Muscle layer of duodenum (tissue), 2 donors: ENCODE data around the gene SLC1A7.

ENCODE experiments used
- H3K27ac ChIP-seq: one replicate; pipeline ENCODE4 v1.7.0; 2013; ENCODE audit warnings: mild to moderate bottlenecking, low read length
- H3K27me3 ChIP-seq: one replicate; pipeline ENCODE4 v1.7.0; 2013; ENCODE audit warnings: low read depth, mild to moderate bottlenecking, control low read depth, low read length
- H3K36me3 ChIP-seq, 2 donors: one replicate each; pipeline ENCODE4 v1.7.0; 2013; ENCODE audit warnings: low read length in 2 of 2, control low read depth in 1 of 2, mild to moderate bottlenecking in 1 of 2; ENCODE audit not compliant: insufficient read depth in 2 of 2, control insufficient read depth in 1 of 2
- H3K4me1 ChIP-seq, 2 donors: one replicate each; pipeline ENCODE4 v1.7.0; 2013; ENCODE audit warnings: low read length in 2 of 2, mild to moderate bottlenecking in 2 of 2, control low read depth in 1 of 2, moderate library complexity in 1 of 2; ENCODE audit not compliant: insufficient read depth in 2 of 2, control insufficient read depth in 1 of 2
- H3K4me3 ChIP-seq, 2 donors: one replicate each; pipeline ENCODE4 v1.7.0; 2013; ENCODE audit warnings: low read length in 2 of 2, low read depth in 1 of 2, mild to moderate bottlenecking in 1 of 2
- H3K9me3 ChIP-seq, 2 donors: one replicate each; pipeline ENCODE4 v1.7.0; 2013; ENCODE audit warnings: low read length in 2 of 2, control low read depth in 1 of 2, mild to moderate bottlenecking in 1 of 2; ENCODE audit not compliant: control insufficient read depth in 1 of 2
- donor health status: healthy.

The SLC1A7 gene

GRCh38 chr1:53087332-53088285, 54.8 kb downstream of the SLC1A7 start:
- Histone ChIP-seq H3K27me3 (no peaks in the 10 kb centered on the region), H3K4me3 (no peak overlapping the region), H3K9me3 (no peaks in the 10 kb centered on the region), H3K27ac (no peak overlapping the region), H3K4me1 (no peaks in the 10 kb centered on the region), H3K36me3 (peaks cover 0 to 22% of the 10 kb centered on the region in 2 donors)

GRCh38 chr1:53086491-53087070, 55.9 kb downstream of the SLC1A7 start:
- Histone ChIP-seq H3K27me3 (no peaks in the 10 kb centered on the region), H3K4me1 (no peaks in the 10 kb centered on the region), H3K27ac (no peak overlapping the region), H3K36me3 (peaks cover 0 to 32% of the 10 kb centered on the region in 2 donors), H3K9me3 (no peaks in the 10 kb centered on the region), H3K4me3 (no peak overlapping the region)

GRCh38 chr1:53085405-53085804, 57.0 kb downstream of the SLC1A7 start:
- Histone ChIP-seq H3K36me3 (peaks cover 0 to 44% of the 10 kb centered on the region in 2 donors), H3K4me3 (no peak overlapping the region), H3K27me3 (no peaks in the 10 kb centered on the region), H3K27ac (no peak overlapping the region), H3K4me1 (no peaks in the 10 kb centered on the region), H3K9me3 (no peaks in the 10 kb centered on the region)

- Histone ChIP-seq H3K27ac (no peak overlapping the region), H3K4me1 (no peaks in the 10 kb centered on the region), H3K36me3 (peaks cover 0 to 48% of the 10 kb centered on the region in 2 donors), H3K27me3 (no peaks in the 10 kb centered on the region), H3K9me3 (no peaks in the 10 kb centered on the region), H3K4me3 (no peak overlapping the region)
Observed at GRCh38 chr1:53084589-53084971, 57.9 kb downstream of the SLC1A7 start.

- Histone ChIP-seq H3K4me3 (no peak overlapping the region), H3K27me3 (no peaks in the 10 kb centered on the region), H3K27ac (no peak overlapping the region), H3K36me3 (peaks cover 0 to 50% of the 10 kb centered on the region in 2 donors), H3K4me1 (no peaks in the 10 kb centered on the region), H3K9me3 (no peaks in the 10 kb centered on the region)
Observed at GRCh38 chr1:53083636-53084588, 58.5 kb downstream of the SLC1A7 start.

- Histone ChIP-seq H3K27ac (no peak overlapping the region), H3K36me3 (peaks cover 5 to 58% of the 10 kb centered on the region in 2 donors), H3K4me1 (no peaks in the 10 kb centered on the region), H3K4me3 (no peak overlapping the region), H3K9me3 (no peaks in the 10 kb centered on the region), H3K27me3 (no peaks in the 10 kb centered on the region)
Observed at GRCh38 chr1:53082826-53083455, 59.5 kb downstream of the SLC1A7 start.

- H3K36me3 ChIP-seq, result peaks cover 6 to 63% of the 10 kb centered on the region in 2 donors
- H3K9me3 ChIP-seq, result no peaks in the 10 kb centered on the region
- H3K4me1 ChIP-seq, result no peaks in the 10 kb centered on the region
- H3K27ac ChIP-seq, result no peak overlapping the region
- H3K27me3 ChIP-seq, result no peaks in the 10 kb centered on the region
- no peak overlapping the region for H3K4me3 ChIP-seq
Observed at GRCh38 chr1:53081384-53082066, 60.9 kb downstream of the SLC1A7 start.

- peaks cover 6 to 60% of the 10 kb centered on the region in 2 donors for H3K36me3 ChIP-seq
- H3K4me3 ChIP-seq, result no peak overlapping the region
- H3K9me3 ChIP-seq, result no peaks in the 10 kb centered on the region
- no peaks in the 10 kb centered on the region for H3K27me3 ChIP-seq
- no peak overlapping the region for H3K27ac ChIP-seq
- no peaks in the 10 kb centered on the region for H3K4me1 ChIP-seq
Observed at GRCh38 chr1:53080769-53081168, 61.7 kb downstream of the SLC1A7 start.

GRCh38 chr1:53080041-53080440, 62.4 kb downstream of the SLC1A7 start:
- peaks cover 6 to 58% of the 10 kb centered on the region in 2 donors for H3K36me3 ChIP-seq
- H3K27me3 ChIP-seq, result no peaks in the 10 kb centered on the region
- no peaks in the 10 kb centered on the region for H3K4me1 ChIP-seq
- no peaks in the 10 kb centered on the region for H3K9me3 ChIP-seq
- no peak overlapping the region for H3K4me3 ChIP-seq
- H3K27ac ChIP-seq, result no peak overlapping the region

- Histone ChIP-seq H3K9me3 (no peaks in the 10 kb centered on the region), H3K4me3 (no peak overlapping the region), H3K27me3 (no peaks in the 10 kb centered on the region), H3K4me1 (peaks cover 0 to 4% of the 10 kb centered on the region in 2 donors), H3K36me3 (peaks cover 6 to 50% of the 10 kb centered on the region in 2 donors), H3K27ac (no peak overlapping the region)
Observed at GRCh38 chr1:53079251-53079650, 63.2 kb downstream of the SLC1A7 start.
